H1 (cell line): ENCODE data around the gene FEV. TPM values are rescaled to one million over a fixed set of nuclear protein-coding genes. Genes with fewer than 3 reads are reported as not detected.

Source experiments
- CTCF ChIA-PET: fragments of 300-600 bp; sonication (Branson Sonifier 250); formaldehyde crosslinking; loops from one replicate; lab custom pipeline; 2021; ENCODE audit not compliant: partially characterized antibody; lab: Charles Lee
- POLR2A ChIA-PET: fragments of 300-600 bp; sonication (Branson Sonifier 250); formaldehyde crosslinking; loops from one replicate; lab custom pipeline; 2021; ENCODE audit warnings: inconsistent platforms; ENCODE audit not compliant: partially characterized antibody; lab: Charles Lee
- DNase-seq, 2 experiments: peaks; one replicate each; pipeline versions ENCODE4 v3.0.0 to v3.0.0-alpha.2; 2010 to 2022; ENCODE audit warnings: low spot score in 2 of 2, low read depth in 1 of 2, mixed read lengths in 1 of 2
- FAIRE-seq: peaks from 2 replicates; lab custom pipeline; 2011; peaks lifted over from hg19 to GRCh38; lab: Jason Lieb, UNC
- H2AFZ ChIP-seq: 2 replicates; pipeline ENCODE4 v1.8.1; 2012; ENCODE audit warnings: low read length, inconsistent platforms
- H2AK5ac ChIP-seq: 2 replicates; pipeline ENCODE4 v1.6.1; 2013; ENCODE audit warnings: low read depth, low read length
- H2BK120ac ChIP-seq: replicated peaks from 2 replicates; pipeline ENCODE3; 2013; ENCODE audit warnings: low read depth, low read length, inconsistent platforms
- H2BK12ac ChIP-seq: 2 replicates; pipeline ENCODE4 v1.6.1; 2013; ENCODE audit warnings: low read depth, low read length
- H2BK15ac ChIP-seq: 2 replicates; pipeline ENCODE4 v1.6.1; 2013; ENCODE audit warnings: low read length
- H2BK20ac ChIP-seq: 2 replicates; pipeline ENCODE4 v1.6.1; 2013; ENCODE audit warnings: low read length
- H2BK5ac ChIP-seq: 2 replicates; pipeline ENCODE4 v1.6.1; 2013; ENCODE audit warnings: low read depth, low read length
- H3K14ac ChIP-seq: 2 replicates; pipeline ENCODE4 v1.6.1; 2013; ENCODE audit warnings: inconsistent platforms; ENCODE audit not compliant: insufficient read length
- H3K18ac ChIP-seq: 2 replicates; pipeline ENCODE4 v1.6.1; 2013; ENCODE audit warnings: low read length; ENCODE audit errors: extremely low read depth
- H3K23ac ChIP-seq: 2 replicates; pipeline ENCODE4 v1.6.1; 2013; ENCODE audit warnings: inconsistent platforms; ENCODE audit not compliant: insufficient read length
- H3K23me2 ChIP-seq: 2 replicates; pipeline ENCODE4 v1.6.1; 2013; ENCODE audit warnings: low read depth, low read length
- H3K27ac ChIP-seq: 2 replicates; pipeline ENCODE4 v1.6.1; 2011; ENCODE audit warnings: low read depth, low read length, inconsistent platforms
- H3K27me3 ChIP-seq, 4 experiments: replicated peaks in 1 of 4; 1 replicate in 1 of 4; 2 replicates in 3 of 4; pipeline versions ENCODE4 v1.6.1 to v1.8.1; 2011 to 2013; ENCODE audit warnings: low read length in 3 of 4, mild to moderate bottlenecking in 3 of 4, inconsistent platforms in 2 of 4, mixed read lengths in 2 of 4, moderate library complexity in 1 of 4; ENCODE audit not compliant: control insufficient read depth in 3 of 4, insufficient read depth in 3 of 4; ENCODE audit errors: extremely low read depth in 1 of 4
- H3K36me3 ChIP-seq, 4 experiments: 2 replicates each; pipeline versions ENCODE4 v1.6.1 to v1.8.1; 2011 to 2013; ENCODE audit warnings: mild to moderate bottlenecking in 4 of 4, low read length in 3 of 4, moderate library complexity in 2 of 4, control low read depth in 1 of 4, inconsistent platforms in 1 of 4; ENCODE audit not compliant: insufficient read depth in 4 of 4, control insufficient read depth in 2 of 4
- H3K4ac ChIP-seq: replicated peaks from 2 replicates; pipeline ENCODE3; 2013; ENCODE audit warnings: low read length, low read depth, mixed read lengths, inconsistent platforms; ENCODE audit not compliant: insufficient read length
- H3K4me1 ChIP-seq, 4 experiments: replicated peaks in 1 of 4; 1 replicate in 1 of 4; 2 replicates in 3 of 4; pipeline versions ENCODE4 v1.6.1 to v1.8.1; 2011 to 2013; ENCODE audit warnings: low read length in 3 of 4, inconsistent platforms in 2 of 4, mixed read lengths in 1 of 4; ENCODE audit not compliant: insufficient read depth in 4 of 4, control insufficient read depth in 3 of 4
- H3K4me2 ChIP-seq, 2 experiments: 2 replicates each; pipeline versions ENCODE4 v1.6.1 to v1.8.1; 2011 to 2013; ENCODE audit warnings: low read depth in 2 of 2, low read length in 2 of 2, control low read depth in 1 of 2, inconsistent platforms in 1 of 2, mild to moderate bottlenecking in 1 of 2; ENCODE audit not compliant: insufficient read depth in 1 of 2
- H3K4me3 ChIP-seq, 4 experiments: fragments of 200-600, 300-600 bp in 1 of 4; sonication (generic), shearing (Covaris generic), sonication (Bioruptor Twin) in 1 of 4; 2 replicates each; pipeline versions ENCODE4 v1.5.1 to v1.8.1; 2011 to 2016; ENCODE audit warnings: low read length in 4 of 4, low read depth in 3 of 4, control low read depth in 2 of 4, inconsistent platforms in 2 of 4, mild to moderate bottlenecking in 2 of 4, mixed read lengths in 1 of 4, moderate library complexity in 1 of 4; ENCODE audit not compliant: insufficient read depth in 2 of 4; ENCODE audit errors: extremely low read depth in 1 of 4
- H3K56ac ChIP-seq: replicated peaks from 2 replicates; pipeline ENCODE3; 2013; ENCODE audit warnings: low read depth, mild to moderate bottlenecking, mixed read lengths, low read length, inconsistent platforms; ENCODE audit not compliant: insufficient read length
- H3K79me1 ChIP-seq: 2 replicates; pipeline ENCODE4 v1.6.1; 2013; ENCODE audit warnings: low read depth, low read length, control low read depth
- H3K79me2 ChIP-seq, 2 experiments: 2 replicates each; pipeline versions ENCODE4 v1.6.1 to v1.8.1; 2012 to 2013; ENCODE audit warnings: low read length in 2 of 2, mild to moderate bottlenecking in 2 of 2, inconsistent platforms in 1 of 2; ENCODE audit not compliant: insufficient read depth in 2 of 2, control insufficient read depth in 1 of 2
- H3K9ac ChIP-seq, 4 experiments: replicated peaks in 1 of 4; 1 replicate in 1 of 4; 2 replicates in 3 of 4; pipeline versions ENCODE4 v1.6.1 to v1.8.1; 2011 to 2013; ENCODE audit warnings: low read depth in 3 of 4, low read length in 3 of 4, control low read depth in 2 of 4, mild to moderate bottlenecking in 2 of 4, moderate library complexity in 2 of 4, inconsistent platforms in 1 of 4; ENCODE audit errors: extremely low read depth in 1 of 4
- H3K9me3 ChIP-seq, 2 experiments: 2 replicates each; pipeline versions ENCODE4 v1.6.1 to v1.8.1; 2012 to 2013; ENCODE audit warnings: mild to moderate bottlenecking in 2 of 2, moderate library complexity in 2 of 2, control low read depth in 1 of 2, inconsistent platforms in 1 of 2, low read depth in 1 of 2, low read length in 1 of 2, mixed read lengths in 1 of 2; ENCODE audit not compliant: insufficient read depth in 2 of 2
- H4K20me1 ChIP-seq, 2 experiments: replicated peaks in 1 of 2; 2 replicates each; pipeline versions ENCODE3 to v1.8.1; 2011 to 2013; ENCODE audit warnings: inconsistent platforms in 2 of 2, low read length in 2 of 2, mild to moderate bottlenecking in 1 of 2; ENCODE audit not compliant: insufficient read depth in 2 of 2, control insufficient read depth in 1 of 2
- H4K5ac ChIP-seq: 2 replicates; pipeline ENCODE4 v1.6.1; 2013; ENCODE audit warnings: low read length, low read depth, mixed read lengths, inconsistent platforms; ENCODE audit not compliant: insufficient read length
- H4K8ac ChIP-seq: 2 replicates; pipeline ENCODE4 v1.8.0; 2013; ENCODE audit warnings: mild to moderate bottlenecking, moderate library complexity, low read length, inconsistent platforms; ENCODE audit not compliant: insufficient read depth; ENCODE audit errors: extremely low read depth
- H4K91ac ChIP-seq: replicated peaks from 2 replicates; pipeline ENCODE3; 2013; ENCODE audit warnings: low read length, mixed read lengths, inconsistent platforms; ENCODE audit not compliant: insufficient read length
- GABPA ChIP-seq: IDR thresholded peaks from 2 replicates; pipeline ENCODE4 v1.6.1; 2011; ENCODE audit warnings: mild to moderate bottlenecking, low read length, moderate library complexity, borderline replicate concordance; ENCODE audit not compliant: insufficient read depth
- MAFK ChIP-seq: IDR thresholded peaks from 2 replicates; pipeline ENCODE4 v1.6.1; 2012; ENCODE audit warnings: low read depth, mild to moderate bottlenecking, improper control_type of control experiment, low read length
- POLR2AphosphoS5 ChIP-seq: IDR thresholded peaks from 2 replicates; pipeline ENCODE4 v1.6.1; 2011; ENCODE audit warnings: low read depth, low read length
- SIX5 ChIP-seq: IDR thresholded peaks from 2 replicates; pipeline ENCODE4 v1.6.1; 2011; ENCODE audit warnings: mild to moderate bottlenecking, low read depth, low read length
- SP4 ChIP-seq: IDR thresholded peaks from 2 replicates; pipeline ENCODE4 v1.6.1; 2012; ENCODE audit warnings: low read length, inconsistent platforms
- TBP ChIP-seq: IDR thresholded peaks from 2 replicates; pipeline ENCODE4 v1.6.1; 2011; ENCODE audit warnings: low read depth, low read length, improper control_type of control experiment
- WGBS, 2 experiments: shearing (Covaris generic) in 1 of 2; methylation state at CpG; one replicate each; pipeline versions ENCODE4 v1.1.6 to v1.1.7; 2013 to 2015; ENCODE audit warnings: low lambda C conversion rate in 2 of 2, mixed read lengths in 2 of 2, inconsistent platforms in 1 of 2, low coverage in 1 of 2, missing lambda C conversion rate in 1 of 2; ENCODE audit not compliant: insufficient replicate concordance in 2 of 2, insufficient coverage in 1 of 2, insufficient read length in 1 of 2; ENCODE audit errors: extremely low coverage in 1 of 2, missing lambda C conversion rate in 1 of 2; 5-methylcytosine and 5-hydroxymethylcytosine counted together
- polyA plus RNA-seq, 7 experiments: library from polyadenylated mRNA; depleted of rRNA in 3 of 7; stranded (reverse) in 5 of 7; unstranded in 2 of 7; fragments of >200 nt in 5 of 7; fragments of 200-250 nt in 2 of 7; gene quantifications; 1 replicate in 5 of 7; 2 replicates in 1 of 7; 4 replicates in 1 of 7; pipeline versions ENCODE4 v1.2.1 to v1.2.3, GENCODE V29; 2011 to 2013; ENCODE audit warnings: missing spikeins in 2 of 7, mixed read lengths in 2 of 7
- total RNA-seq: library from RNA; stranded (reverse); fragmentation: NEBNext Ultra II Directional; extraction: Animal tissue kit (Norgen Biotek cat#: 25700); gene quantifications from 2 replicates; pipeline ENCODE4 v1.2.1, GENCODE V29; 2021

The FEV gene
- total and polyA plus RNA-seq, 2 of the 8 experiments (the other 6 are each of a cell fraction or from before 2014, with no cell fraction given) = not detected

GRCh38 chr2:219028141-219028540 is 43.2 kb upstream of the FEV start:
- Histone ChIP-seq H3K4me3 (no peak overlapping the region), H3K4ac (no peak overlapping the region), H3K18ac (no peak overlapping the region), H4K5ac (no peak overlapping the region), H4K91ac (no peak overlapping the region), H3K79me2 (no peaks in the 10 kb centered on the region), H3K23me2 (no peaks in the 10 kb centered on the region), H3K56ac (no peak overlapping the region), H4K8ac (no peak overlapping the region), H2BK5ac (no peak overlapping the region), H2BK15ac (no peak overlapping the region), H3K14ac (no peak overlapping the region), H3K27me3 (no peaks in the 10 kb centered on the region; a peak in 1 of 7 replicates), H3K23ac (no peak overlapping the region), H3K9ac (no peak overlapping the region), H3K79me1 (no peaks in the 10 kb centered on the region), H2BK20ac (no peak overlapping the region), H2BK12ac (no peak overlapping the region), H4K20me1 (peaks cover 0 to 2% of the 10 kb centered on the region in 2 experiments), H2AFZ (no peak overlapping the region), H2AK5ac (no peak overlapping the region), H2BK120ac (no peak overlapping the region), H3K4me1 (peaks cover 0 to 3% (median under 1%) of the 10 kb centered on the region in 4 experiments; a peak in 2 of 7 replicates), H3K4me2 (no peak overlapping the region), H3K9me3 (no peaks in the 10 kb centered on the region), H3K36me3 (no peaks in the 10 kb centered on the region), H3K27ac (no peak overlapping the region)
- FAIRE-seq (no peak), DNase-seq (no peak)
- WGBS, 2 experiments = 91% methylated on average over 5 of the region's 5 CpGs; no CpG with 5 or more reads in 1 of the 2 experiments
- ChIA-PET POLR2A (no interaction called here), CTCF (interaction anchor here (0.8 to 45.5 kb wide), 13 partner anchors 9 to 267 kb away, joined by 3 to 1006 read pairs (median 19); partner anchors contain the start of genes CFAP65, CRYBA2, IHH and NHEJ1)
- TF ChIP-seq MAFK (no peak), GABPA (no peak), POLR2AphosphoS5 (no peak), TBP (no peak), SP4 (no peak), SIX5 (no peak)
